HG03565 (cell line): ENCODE results near the gene TLE5.
"Not testable (repeated sequence)": the region's sequence is repeated elsewhere in the genome, so short reads cannot be mapped to it uniquely, and the experiment has no call there.

Experiments
- ATAC-seq: cut with Tn5 transposase; IDR thresholded peaks from one replicate; pipeline ENCODE4 v1.9.1; 2021; ENCODE audit warnings: mild to moderate bottlenecking, moderate library complexity; ENCODE audit not compliant: unreplicated experiment

Gene TLE5

GRCh38 chr19:3027981-3028304 is 34.4 kb downstream of the TLE5 start:
- ATAC-seq, result no peak

- no peak for ATAC-seq
Observed at GRCh38 chr19:3027292-3027691, 35.0 kb downstream of the TLE5 start.

DNA sequence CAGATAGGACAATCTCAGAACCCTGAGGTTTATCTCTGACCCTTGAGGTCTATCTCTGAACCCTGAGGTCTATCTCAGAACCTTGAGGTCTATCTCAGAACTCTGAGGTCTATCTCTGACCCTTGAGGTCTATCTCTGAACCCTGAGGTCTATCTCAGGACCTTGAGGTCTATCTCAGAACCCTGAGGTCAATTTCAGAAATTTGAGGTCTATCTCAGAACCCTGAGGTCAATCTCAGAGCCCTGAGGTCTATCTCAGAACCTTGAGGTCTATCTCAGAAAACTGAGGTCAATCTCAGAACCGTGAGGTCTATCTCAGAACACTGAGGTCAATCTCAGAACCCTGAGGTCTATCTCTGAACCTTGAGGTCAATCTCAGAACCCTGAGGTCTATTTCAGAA is 35.5 kb downstream of the TLE5 start:
- ATAC-seq, result no peak

DNA sequence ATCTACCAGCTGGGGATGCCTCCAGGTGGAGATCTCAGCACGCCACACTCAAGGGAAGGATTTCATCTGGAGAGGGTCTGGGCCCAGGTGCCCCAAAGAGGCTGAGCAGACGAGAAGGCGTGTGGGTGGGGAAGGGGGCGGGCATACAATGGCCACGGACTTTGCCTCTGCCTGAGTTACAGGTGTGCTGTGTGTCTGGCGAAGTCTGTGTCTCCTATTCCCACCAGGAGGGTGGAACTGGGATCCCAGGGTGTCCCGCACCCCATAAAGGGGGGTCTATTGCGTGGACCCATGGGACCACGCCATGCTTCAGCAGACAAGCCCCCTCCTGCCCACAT is 36.8 kb downstream of the TLE5 start:
- ATAC-seq, result no peak

DNA sequence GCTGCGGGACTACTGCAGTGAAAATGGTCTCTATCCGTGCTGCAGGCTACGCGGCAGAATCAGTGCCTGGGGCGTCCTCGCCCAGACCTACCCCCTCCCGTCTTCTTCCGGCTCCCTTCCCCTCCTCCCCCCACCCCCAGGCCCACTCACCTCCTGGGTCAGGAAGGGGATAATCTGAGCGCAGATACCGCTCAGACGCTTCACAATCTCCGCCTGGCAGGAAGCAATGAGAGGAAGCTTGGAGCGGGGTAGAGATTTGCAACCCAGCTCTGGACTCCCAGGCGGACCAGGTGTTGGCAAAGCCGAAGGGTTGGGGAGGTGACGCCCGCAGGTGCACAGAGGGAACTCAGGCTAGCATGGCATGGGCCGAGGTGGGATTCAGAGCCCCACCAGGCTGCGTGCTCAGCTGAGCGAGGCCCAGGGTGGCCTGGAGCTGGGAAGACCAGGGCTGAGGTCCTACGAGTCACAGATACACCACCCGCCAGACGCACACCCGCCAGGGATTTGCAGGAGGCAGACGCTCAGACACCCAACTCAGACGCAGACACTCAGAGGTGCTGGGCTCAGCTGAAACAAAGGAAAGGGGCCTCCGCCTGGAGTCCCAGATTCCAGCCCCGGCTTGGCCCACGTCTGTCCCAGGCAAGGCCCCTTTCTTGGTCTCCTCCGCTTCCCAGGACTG is 37.3 kb downstream of the TLE5 start:
- ATAC-seq, result no peak

GRCh38 chr19:3024509-3024869 is 37.8 kb downstream of the TLE5 start:
- no peak for ATAC-seq

DNA sequence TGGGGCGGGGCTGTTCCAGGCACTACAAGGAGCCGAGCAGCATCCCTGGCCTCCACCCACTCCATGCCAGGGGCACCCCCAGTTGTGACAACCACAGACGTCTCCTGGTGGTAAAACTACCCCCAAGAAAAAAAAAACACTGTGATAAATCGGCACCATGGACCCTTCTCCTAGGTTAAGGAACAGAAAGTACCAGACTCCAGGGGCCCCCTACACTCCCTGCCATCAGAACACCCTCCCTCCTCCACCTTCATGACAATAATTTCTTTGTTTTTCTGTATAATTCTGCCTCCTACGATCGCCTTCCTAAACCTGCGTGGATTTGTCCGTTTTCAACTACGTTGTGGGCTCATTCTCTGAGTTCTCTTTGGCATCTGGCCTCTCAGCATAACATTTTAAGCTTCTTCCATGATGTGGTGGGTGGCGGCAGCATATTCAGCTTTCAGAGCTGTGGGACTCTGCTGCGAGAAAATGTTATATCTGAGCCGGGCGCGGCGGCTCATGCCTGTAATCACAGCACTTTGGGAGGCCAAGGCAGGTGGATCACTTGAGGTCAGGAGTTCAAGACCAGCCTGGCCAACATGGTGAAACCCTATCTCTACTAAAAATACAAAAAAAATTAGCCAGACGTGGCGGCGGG is 41.9 kb downstream of the TLE5 start:
- no peak for ATAC-seq

DNA sequence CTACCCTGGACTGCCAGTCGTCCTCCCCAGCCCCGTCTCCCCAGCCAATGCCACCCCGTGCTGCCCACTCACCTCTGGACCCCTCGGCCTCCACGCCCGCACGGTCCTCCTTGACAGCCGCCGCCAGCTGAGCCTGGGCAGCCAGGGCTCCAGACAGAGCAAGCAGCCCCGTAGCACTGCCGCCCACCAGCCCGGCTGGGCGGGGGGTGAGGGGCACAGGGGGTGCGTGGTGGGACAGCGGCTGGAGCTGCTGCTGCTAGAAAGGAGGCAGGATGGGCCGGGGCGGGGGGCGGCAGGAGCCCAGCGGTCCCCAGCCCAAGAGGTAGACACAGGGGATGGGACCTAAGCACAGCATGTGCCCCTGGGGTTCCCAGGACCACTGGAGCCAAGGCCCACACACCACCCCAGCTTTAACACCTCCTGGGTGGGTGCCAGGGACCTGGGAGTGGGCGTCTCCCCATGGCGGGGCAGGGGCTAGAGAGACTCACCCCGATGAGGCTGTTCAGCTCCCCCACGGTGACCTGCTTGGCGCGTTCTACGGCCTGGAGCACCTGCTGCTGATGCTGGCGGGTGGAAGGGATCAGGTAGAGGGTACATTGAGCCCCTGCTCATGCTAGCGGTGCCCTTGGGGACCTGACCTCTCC is 43.0 kb downstream of the TLE5 start:
- ATAC-seq, result no peak

DNA sequence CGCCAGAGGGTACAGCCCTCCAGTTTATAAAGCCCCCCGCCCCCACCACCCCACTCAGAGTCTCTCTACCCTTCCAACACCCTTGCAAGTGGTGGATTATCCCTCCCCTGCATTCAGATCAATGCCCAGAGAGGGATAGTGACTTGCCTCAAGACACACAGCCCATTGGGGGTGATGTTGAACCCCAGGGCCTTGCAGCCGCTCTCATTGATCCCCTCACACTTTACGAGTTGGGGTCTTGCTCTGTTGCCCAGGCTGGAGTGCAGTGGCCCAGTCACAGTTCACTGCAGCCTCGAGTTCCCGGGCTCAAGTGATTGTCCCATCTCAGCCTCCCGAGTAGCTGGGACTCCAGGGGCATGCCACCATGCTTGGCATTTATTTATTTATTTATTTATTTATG is 44.4 kb downstream of the TLE5 start:
- no peak for ATAC-seq

- no peak for ATAC-seq
Observed at GRCh38 chr19:3015126-3016057, 46.9 kb downstream of the TLE5 start.

DNA sequence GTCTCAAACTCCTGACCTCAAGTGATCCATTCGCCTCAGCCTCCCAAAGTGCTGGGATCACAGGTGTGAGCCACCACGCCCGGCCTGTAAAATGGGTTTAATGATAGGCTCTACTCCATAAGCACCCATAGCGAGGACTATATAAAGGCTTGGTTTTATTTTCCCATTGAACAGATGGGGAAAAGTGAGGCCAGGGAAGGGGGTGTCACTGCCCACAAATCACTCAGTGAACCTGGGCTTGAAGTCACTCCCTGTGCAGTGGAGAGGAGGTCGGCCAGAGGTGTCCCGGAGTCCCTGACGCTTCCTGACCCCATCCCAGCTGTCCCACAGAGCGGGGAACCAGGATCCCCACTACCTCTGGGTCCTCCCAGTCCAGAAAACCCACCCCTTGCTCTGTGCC is 48.2 kb downstream of the TLE5 start:
- no peak for ATAC-seq

GRCh38 chr19:3013263-3013725 is 49.0 kb downstream of the TLE5 start:
- no peak for ATAC-seq

DNA sequence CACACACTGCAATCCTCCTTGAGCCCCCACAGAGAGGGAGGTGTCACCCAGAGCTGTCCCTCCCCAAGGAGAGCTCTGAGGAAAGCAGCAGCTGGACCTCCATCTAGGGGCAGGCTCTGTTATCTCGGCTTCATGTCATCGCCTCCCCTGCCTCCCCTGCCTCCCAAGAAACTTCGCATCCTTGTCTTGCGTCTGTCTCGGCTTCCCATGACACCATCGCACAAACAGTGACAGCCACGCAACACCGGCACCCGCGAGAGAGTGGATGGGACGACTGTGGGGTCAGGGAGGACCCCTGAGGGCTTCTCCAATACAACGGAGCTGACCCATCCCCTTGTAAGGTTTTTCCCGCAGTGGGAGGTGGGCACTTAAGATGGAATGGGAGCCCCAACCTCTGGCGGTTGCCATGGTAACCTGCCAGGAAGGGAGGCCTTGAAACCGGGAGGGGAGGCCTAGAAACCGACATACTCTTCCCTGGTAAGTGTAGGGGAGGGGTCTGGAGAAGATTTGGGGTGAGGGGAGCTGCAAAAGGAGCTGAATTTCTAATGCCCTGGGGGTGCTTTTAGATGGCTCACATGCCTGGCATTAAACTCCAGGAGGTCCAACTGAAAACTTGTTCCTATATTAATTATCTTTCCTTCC is 49.6 kb downstream of the TLE5 start:
- no peak for ATAC-seq

DNA sequence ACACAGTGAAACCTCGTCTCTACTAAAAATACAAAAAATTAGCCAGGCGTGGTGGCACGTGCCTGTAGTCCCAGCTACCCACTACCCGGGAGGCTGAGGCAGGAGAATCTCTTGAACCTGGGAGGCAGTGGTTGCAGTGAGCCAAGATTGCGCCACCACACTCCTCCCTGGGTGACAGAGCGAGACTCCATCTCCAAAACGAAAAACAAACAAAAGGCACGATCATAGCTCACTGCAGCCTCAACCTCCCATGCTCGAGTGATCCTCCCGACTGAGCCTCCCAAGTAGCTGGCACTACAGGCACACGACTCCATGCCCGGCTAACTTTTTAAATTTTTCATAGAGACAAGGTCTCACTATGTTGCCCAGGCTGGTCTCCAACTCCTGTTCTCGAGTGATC is 50.2 kb downstream of the TLE5 start:
- ATAC-seq, result not testable (repeated sequence)

DNA sequence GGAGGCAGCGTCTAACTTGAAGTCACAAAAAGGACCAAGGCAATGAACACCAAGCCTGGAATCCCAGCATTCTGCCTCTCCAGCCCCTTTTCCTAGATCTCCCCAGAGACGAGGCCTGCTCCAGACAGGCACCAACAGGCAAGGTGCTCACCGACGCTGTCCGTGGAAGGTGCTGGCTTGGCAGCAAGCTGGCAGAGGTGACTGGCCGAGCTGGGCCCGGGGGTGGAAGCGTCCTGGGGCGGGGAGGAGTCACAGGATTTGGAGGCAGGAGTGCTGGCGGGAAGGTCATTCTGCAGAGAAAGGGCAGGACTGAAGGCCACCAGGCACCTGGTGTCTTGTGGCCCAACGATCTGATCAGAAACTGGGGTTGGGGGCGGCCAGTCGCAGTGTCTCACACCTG is 51.4 kb downstream of the TLE5 start:
- ATAC-seq, result no peak

DNA sequence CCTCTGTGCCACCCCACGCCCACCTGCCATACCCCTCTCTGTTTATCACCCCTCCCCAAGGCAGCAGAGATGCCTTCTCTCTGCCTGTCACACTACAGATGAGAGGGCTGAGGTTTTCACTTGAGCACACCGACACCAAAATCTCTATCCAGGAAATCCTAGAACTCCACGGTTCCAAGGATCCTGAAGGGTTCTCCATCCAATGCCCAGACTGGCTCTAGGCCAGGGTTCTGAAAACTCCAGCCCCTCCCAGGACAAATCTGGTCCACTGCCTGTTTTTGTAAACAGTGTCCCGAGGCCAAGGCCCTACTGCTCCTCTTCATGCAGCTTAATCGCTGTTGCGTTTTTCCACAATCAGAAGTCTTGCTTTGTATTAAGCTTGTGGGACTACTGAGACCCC is 53.3 kb downstream of the TLE5 start:
- ATAC-seq, result no peak

GRCh38 chr19:3007975-3008374 is 54.3 kb downstream of the TLE5 start:
- no peak for ATAC-seq

GRCh38 chr19:3006075-3006767 is 56.1 kb downstream of the TLE5 start:
- no peak for ATAC-seq

GRCh38 chr19:3005345-3005744 is 57.0 kb downstream of the TLE5 start:
- ATAC-seq, result no peak

- ATAC-seq, result no peak
Observed at GRCh38 chr19:3004522-3004921, 57.8 kb downstream of the TLE5 start.

DNA sequence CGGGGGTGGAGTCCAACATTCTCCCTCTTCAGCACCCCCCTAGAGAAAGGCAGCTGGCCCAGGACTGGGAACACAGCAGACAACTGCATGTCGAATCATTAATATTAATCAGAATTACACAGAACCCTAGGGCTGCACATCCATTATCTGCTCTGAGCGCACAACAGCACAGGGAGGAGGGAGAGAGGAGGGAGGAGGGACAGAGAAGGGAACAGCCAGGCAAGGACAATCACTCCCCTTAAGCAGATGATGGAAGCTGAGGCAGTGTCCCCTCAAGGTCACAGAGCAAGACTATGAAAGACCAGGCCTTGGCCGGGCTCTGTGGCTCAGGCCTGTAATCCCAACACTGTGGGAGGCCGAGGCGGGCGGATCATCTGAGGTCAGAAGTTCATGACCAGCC is 59.2 kb downstream of the TLE5 start:
- no peak for ATAC-seq
